ENCODE results near the gene TMEM151A.
"Not testable (repeated sequence)": the region's sequence is repeated elsewhere in the genome, so short reads cannot be mapped to it uniquely, and the experiment has no call there.

TMEM151A gene

GRCh38 chr11:66267379-66268243 is 24.1 kb upstream of the TMEM151A start:
- DNase-seq, result peak; percentile 89

GRCh38 chr11:66268244-66268951 is 23.3 kb upstream of the TMEM151A start, which contains the start of gene RAB1B:
Gene RAB1B (plus strand): TSS chr11:66268639. CDS start chr11:66268680, 41 bp downstream.
- peak; percentile 100 for DNase-seq

GRCh38 chr11:66268952-66269905 is 22.5 kb upstream of the TMEM151A start:
- DNase-seq, result no peak

- no peak for DNase-seq
Observed at GRCh38 chr11:66271816-66272215, 19.9 kb upstream of the TMEM151A start.

- DNase-seq, result no peak
Observed at GRCh38 chr11:66272596-66272995, 19.1 kb upstream of the TMEM151A start.

GRCh38 chr11:66274219-66274618 is 17.5 kb upstream of the TMEM151A start:
- DNase-seq, result no peak

- no peak for DNase-seq
Observed at GRCh38 chr11:66275396-66275795, 16.3 kb upstream of the TMEM151A start.

GRCh38 chr11:66275984-66276612 is 15.6 kb upstream of the TMEM151A start:
- DNase-seq, result no peak

GRCh38 chr11:66276619-66277018 is 15.1 kb upstream of the TMEM151A start:
- DNase-seq, result not testable (repeated sequence)

- DNase-seq, result not testable (repeated sequence)
Observed at GRCh38 chr11:66277064-66277463, 14.6 kb upstream of the TMEM151A start.

GRCh38 chr11:66277471-66278362 is 14.0 kb upstream of the TMEM151A start, which contains the start of gene CNIH2:
Gene CNIH2 (plus strand): TSS chr11:66278175. CDS start chr11:66278457, 282 bp downstream.
- no peak for DNase-seq

GRCh38 chr11:66278363-66279091 is 13.2 kb upstream of the TMEM151A start:
- DNase-seq, result no peak

GRCh38 chr11:66279092-66279734 is 12.5 kb upstream of the TMEM151A start:
- DNase-seq, result no peak

GRCh38 chr11:66280428-66280827 is 11.3 kb upstream of the TMEM151A start:
- no peak for DNase-seq

GRCh38 chr11:66281001-66281400 is 10.7 kb upstream of the TMEM151A start:
- no peak for DNase-seq

- DNase-seq, result no peak
Observed at GRCh38 chr11:66281776-66282467, 9.8 kb upstream of the TMEM151A start.

GRCh38 chr11:66282468-66283455 is 8.9 kb upstream of the TMEM151A start:
- peak; percentile 98 for DNase-seq

Data from stimulated activated CD4-positive, alpha-beta T cell treated with anti-CD3 and anti-CD28 coated beads, Interleukin-1b, Interleukin-23, amount 100 ng/mL, for 48 hours (primary cell).